Neural progenitor cell (in vitro differentiated cells): ENCODE measurements around the gene KCNMA1. TPM values are rescaled to one million over a fixed set of nuclear protein-coding genes. Genes with fewer than 3 reads are reported as not detected.

Experiments used
- DNase-seq: peaks from one replicate; pipeline ENCODE4 v3.0.0-alpha.2; 2016; ENCODE audit warnings: low spot score
- H2AFZ ChIP-seq: fragments of 200-600 bp; sonication (generic); replicated peaks from 2 replicates; pipeline ENCODE4 v1.6.1; 2016; ENCODE audit warnings: antibody characterized with exemption
- H3F3A ChIP-seq: fragments of 200-600 bp; sonication (generic); 2 replicates; pipeline ENCODE4 v1.6.1; 2016; ENCODE audit warnings: antibody characterized with exemption, low read depth
- H3K27ac ChIP-seq: fragments of 200-600 bp; sonication (generic); 2 replicates; pipeline ENCODE4 v1.5.1; 2016; ENCODE audit warnings: mild to moderate bottlenecking
- H3K27me3 ChIP-seq: fragments of 200-600 bp; sonication (generic); 2 replicates; pipeline ENCODE4 v1.6.1; 2016; ENCODE audit warnings: mild to moderate bottlenecking, moderate library complexity
- H3K36me3 ChIP-seq: fragments of 200-600 bp; sonication (generic); 2 replicates; pipeline ENCODE4 v1.5.1; 2016
- H3K4me1 ChIP-seq: fragments of 200-600 bp; sonication (generic); 2 replicates; pipeline ENCODE4 v1.6.1; 2016; ENCODE audit warnings: mixed run types
- H3K4me2 ChIP-seq: fragments of 200-600 bp; sonication (generic); 2 replicates; pipeline ENCODE4 v1.6.1; 2016
- H3K4me3 ChIP-seq: fragments of 200-600 bp; sonication (generic); 2 replicates; pipeline ENCODE4 v1.5.1; 2016
- H3K79me2 ChIP-seq: fragments of 200-600 bp; sonication (generic); 2 replicates; pipeline ENCODE4 v1.6.1; 2016; ENCODE audit warnings: low read depth
- H3K9ac ChIP-seq: fragments of 200-600 bp; sonication (generic); 2 replicates; pipeline ENCODE4 v1.6.1; 2016
- H3K9me3 ChIP-seq: fragments of 200-600 bp; sonication (generic); 2 replicates; pipeline ENCODE4 v1.5.1; 2016; ENCODE audit warnings: low read depth
- H4K20me1 ChIP-seq: fragments of 200-600 bp; sonication (generic); 2 replicates; pipeline ENCODE4 v1.6.1; 2016; ENCODE audit warnings: low read depth
- H3K27ac Mint-ChIP-seq: 3 replicates; pipeline ENCODE4 v1.8.0; 2021; ENCODE audit warnings: mixed read lengths
- H3K27me3 Mint-ChIP-seq: 2 replicates; pipeline ENCODE4 v1.8.0; 2022; ENCODE audit warnings: low read depth, mild to moderate bottlenecking, inconsistent platforms, moderate library complexity, mixed read lengths; ENCODE audit not compliant: insufficient read depth
- H3K36me3 Mint-ChIP-seq: 3 replicates; pipeline ENCODE4 v1.8.0; 2021; ENCODE audit warnings: mixed read lengths
- H3K4me1 Mint-ChIP-seq: 3 replicates; pipeline ENCODE4 v1.8.0; 2021; ENCODE audit warnings: mixed read lengths
- H3K4me3 Mint-ChIP-seq: 3 replicates; pipeline ENCODE4 v1.8.0; 2021; ENCODE audit warnings: mild to moderate bottlenecking, moderate library complexity, mixed read lengths
- H3K9me3 Mint-ChIP-seq: 3 replicates; pipeline ENCODE4 v1.8.0; 2020; ENCODE audit warnings: mixed read lengths
- CTCF ChIP-seq: fragments of 200-600 bp; sonication (generic); IDR thresholded peaks from 2 replicates; pipeline ENCODE4 v1.5.1; 2017; ENCODE audit warnings: antibody characterized with exemption, mild to moderate bottlenecking
- EZH2 ChIP-seq: fragments of 200-600 bp; sonication (generic); IDR thresholded peaks from 2 replicates; pipeline ENCODE4 v1.6.1; 2017; ENCODE audit warnings: antibody characterized with exemption, mild to moderate bottlenecking, moderate library complexity
- EZH2phosphoT487 ChIP-seq: fragments of 200-600 bp; sonication (generic); IDR thresholded peaks from 2 replicates; pipeline ENCODE4 v1.6.1; 2017; ENCODE audit warnings: antibody characterized with exemption
- total RNA-seq: library from RNA; depleted of rRNA; stranded (reverse); fragments of >200 nt; gene quantifications from 2 replicates; pipeline ENCODE4 v1.2.3, GENCODE V29; 2015; ENCODE audit warnings: low replicate concordance

Gene KCNMA1
- total RNA-seq, 1 donor from 2014 or later: 2.4 TPM

- H3K27ac Mint-ChIP-seq: peak overlapping the region; percentile 76
- Histone ChIP-seq H3K4me1 (peaks cover 10% of the 10 kb centered on the region), H3K4me3 (no peak overlapping the region), H3K36me3 (no peaks in the 10 kb centered on the region), H3F3A (no peaks in the 10 kb centered on the region), H3K9me3 (no peaks in the 10 kb centered on the region), H2AFZ (no peak overlapping the region), H3K79me2 (no peaks in the 10 kb centered on the region), H3K4me2 (no peak overlapping the region), H3K27ac (no peak overlapping the region), H3K27me3 (no peaks in the 10 kb centered on the region), H4K20me1 (no peaks in the 10 kb centered on the region), H3K9ac (no peak overlapping the region)
- H3K36me3 Mint-ChIP-seq: no peaks in the 10 kb centered on the region
- peaks cover 4% of the 10 kb centered on the region for H3K27me3 Mint-ChIP-seq
- TF ChIP-seq CTCF (no peak), EZH2 (no peak), EZH2phosphoT487 (no peak)
- peak overlapping the region; percentile 70 for H3K4me3 Mint-ChIP-seq
- no peaks in the 10 kb centered on the region for H3K9me3 Mint-ChIP-seq
- DNase-seq: no peak
- peaks cover 30% of the 10 kb centered on the region for H3K4me1 Mint-ChIP-seq
Observed at GRCh38 chr10:77226853-77227565, 410.6 kb downstream of the KCNMA1 start.

- H3K4me3 ChIP-seq: no peak overlapping the region
- no peaks in the 10 kb centered on the region for H3K79me2 ChIP-seq
- H3F3A ChIP-seq: no peaks in the 10 kb centered on the region
- H3K9ac ChIP-seq: no peak overlapping the region
- TF ChIP-seq CTCF (no peak), EZH2 (no peak), EZH2phosphoT487 (no peak)
- Mint-ChIP-seq H3K4me1 (peaks cover 28% of the 10 kb centered on the region), H3K27ac (peak overlapping the region; percentile 76), H3K27me3 (peaks cover 4% of the 10 kb centered on the region), H3K9me3 (no peaks in the 10 kb centered on the region), H3K36me3 (no peaks in the 10 kb centered on the region), H3K4me3 (peak overlapping the region; percentile 70)
- no peaks in the 10 kb centered on the region for H4K20me1 ChIP-seq
- no peak overlapping the region for H3K4me2 ChIP-seq
- H3K27me3 ChIP-seq: no peaks in the 10 kb centered on the region
- H3K4me1 ChIP-seq: peaks cover 10% of the 10 kb centered on the region
- no peak overlapping the region for H3K27ac ChIP-seq
- DNase-seq: no peak
- H2AFZ ChIP-seq: no peak overlapping the region
- no peaks in the 10 kb centered on the region for H3K9me3 ChIP-seq
- no peaks in the 10 kb centered on the region for H3K36me3 ChIP-seq
Observed at GRCh38 chr10:77226452-77226851, 411.2 kb downstream of the KCNMA1 start.

- H3K4me3 ChIP-seq: no peak overlapping the region
- no peak overlapping the region for H3K27ac ChIP-seq
- no peak overlapping the region for H2AFZ ChIP-seq
- peaks cover 10% of the 10 kb centered on the region for H3K4me1 ChIP-seq
- H3K27me3 ChIP-seq: no peaks in the 10 kb centered on the region
- H3K9me3 Mint-ChIP-seq: no peaks in the 10 kb centered on the region
- peaks cover 4% of the 10 kb centered on the region for H3K27me3 Mint-ChIP-seq
- TF ChIP-seq EZH2phosphoT487: no peak
- no peak for TF ChIP-seq EZH2
- TF ChIP-seq CTCF: no peak
- no peaks in the 10 kb centered on the region for H3K36me3 Mint-ChIP-seq
- H3K4me1 Mint-ChIP-seq: peaks cover 23% of the 10 kb centered on the region
- H3K79me2 ChIP-seq: no peaks in the 10 kb centered on the region
- no peaks in the 10 kb centered on the region for H3K9me3 ChIP-seq
- no peak overlapping the region for H3K9ac ChIP-seq
- no peak overlapping the region for H3K4me2 ChIP-seq
- no peaks in the 10 kb centered on the region for H4K20me1 ChIP-seq
- no peaks in the 10 kb centered on the region for H3K36me3 ChIP-seq
- H3K27ac Mint-ChIP-seq: peak overlapping the region; percentile 67
- H3F3A ChIP-seq: no peaks in the 10 kb centered on the region
- DNase-seq: no peak
- H3K4me3 Mint-ChIP-seq: peak overlapping the region; percentile 70
Observed at GRCh38 chr10:77226020-77226419, 411.6 kb downstream of the KCNMA1 start.
